SK-N-SH (cell line): ENCODE results near the gene TEKT2. TPM values are rescaled to one million over a fixed set of nuclear protein-coding genes. Genes with fewer than 3 reads are reported as not detected.

ENCODE experiments used
- CTCF ChIA-PET: fragments of 300-600, 350-600 bp; formaldehyde crosslinking; extraction: SDS; loops from one replicate; lab custom pipeline; 2021; lab: Yijun Ruan, JAX
- POLR2A ChIA-PET: fragments of 350-600 bp; sonication (Branson Sonifier 250); formaldehyde crosslinking; extraction: SDS; loops from one replicate; lab custom pipeline; 2020; ENCODE audit warnings: antibody characterized with exemption, inconsistent platforms; lab: Yijun Ruan, JAX
- DNase-seq: peaks from one replicate; pipeline ENCODE4 v3.0.0; 2012
- H2AFZ ChIP-seq: fragments of 200-600 bp; sonication (generic); 2 replicates; pipeline ENCODE4 v1.8.1; 2016; ENCODE audit warnings: antibody characterized with exemption, mild to moderate bottlenecking, low read depth
- H3F3A ChIP-seq: fragments of 200-600 bp; sonication (generic); replicated peaks from 2 replicates; pipeline ENCODE3; 2016; ENCODE audit warnings: antibody characterized with exemption, mild to moderate bottlenecking; ENCODE audit not compliant: insufficient read depth
- H3K27ac ChIP-seq, 2 experiments: fragments of 200-500 bp in 1 of 2; fragments of 200-600 bp in 1 of 2; sonication (Bioruptor generic) in 1 of 2; sonication (generic), shearing (Covaris generic) in 1 of 2; 2 replicates each; pipeline versions ENCODE4 v1.5.1 to v1.6.1; 2014 to 2016; ENCODE audit warnings: low read depth in 2 of 2, inconsistent platforms in 1 of 2, low read length in 1 of 2, mild to moderate bottlenecking in 1 of 2, mixed read lengths in 1 of 2
- H3K27me3 ChIP-seq: fragments of 200-600 bp; sonication (generic), shearing (Covaris generic); 2 replicates; pipeline ENCODE4 v1.6.1; 2016; ENCODE audit warnings: mixed run types; ENCODE audit not compliant: insufficient read depth
- H3K36me3 ChIP-seq, 2 experiments: fragments of 200-500 bp in 1 of 2; fragments of 200-600 bp in 1 of 2; sonication (Bioruptor generic) in 1 of 2; sonication (generic) in 1 of 2; replicated peaks in 1 of 2; 2 replicates each; pipeline versions ENCODE3 to v1.5.1; 2014 to 2016; ENCODE audit warnings: low read length in 1 of 2, mild to moderate bottlenecking in 1 of 2; ENCODE audit not compliant: insufficient read depth in 2 of 2, control insufficient read depth in 1 of 2
- H3K4me1 ChIP-seq, 2 experiments: fragments of 200-500 bp in 1 of 2; fragments of 200-600 bp in 1 of 2; sonication (Bioruptor generic) in 1 of 2; sonication (generic), shearing (Covaris generic) in 1 of 2; 2 replicates each; pipeline versions ENCODE4 v1.5.1 to v1.6.1; 2014 to 2016; ENCODE audit warnings: low read depth in 1 of 2, low read length in 1 of 2, mixed run types in 1 of 2; ENCODE audit not compliant: insufficient read depth in 2 of 2, control insufficient read depth in 1 of 2
- H3K4me2 ChIP-seq: fragments of 200-600 bp; sonication (generic), shearing (Covaris generic); 2 replicates; pipeline ENCODE4 v1.6.1; 2017; ENCODE audit warnings: mixed run types
- H3K4me3 ChIP-seq, 2 experiments: fragments of 200-500 bp in 1 of 2; fragments of 200-600 bp in 1 of 2; sonication (Bioruptor generic) in 1 of 2; sonication (generic), shearing (Covaris generic) in 1 of 2; 2 replicates each; pipeline versions ENCODE4 v1.5.1 to v1.8.1; 2014 to 2016; ENCODE audit warnings: low read depth in 2 of 2, inconsistent platforms in 1 of 2, low read length in 1 of 2, mild to moderate bottlenecking in 1 of 2, mixed read lengths in 1 of 2, moderate library complexity in 1 of 2
- H3K79me2 ChIP-seq: fragments of 200-600 bp; sonication (generic); 2 replicates; pipeline ENCODE4 v1.8.1; 2017; ENCODE audit warnings: mild to moderate bottlenecking; ENCODE audit not compliant: insufficient read depth
- H3K9ac ChIP-seq: fragments of 200-600 bp; sonication (generic); 2 replicates; pipeline ENCODE4 v1.6.1; 2017; ENCODE audit warnings: mixed run types
- H3K9me2 ChIP-seq: fragments of 200-600 bp; sonication (generic); 2 replicates; pipeline ENCODE4 v1.6.1; 2017; ENCODE audit warnings: mixed run types
- H3K9me3 ChIP-seq: fragments of 200-600 bp; sonication (generic); 2 replicates; pipeline ENCODE4 v1.6.1; 2017; ENCODE audit warnings: mixed run types, mild to moderate bottlenecking, moderate library complexity
- H4K20me1 ChIP-seq: fragments of 200-600 bp; sonication (generic); 2 replicates; pipeline ENCODE4 v1.6.1; 2017; ENCODE audit warnings: mild to moderate bottlenecking, mixed run types; ENCODE audit not compliant: insufficient read depth
- CHD2 ChIP-seq: fragments of 150-350 bp; IDR thresholded peaks from 2 replicates; pipeline ENCODE4 v1.6.1; 2018; ENCODE audit warnings: low read length; ENCODE audit not compliant: partially characterized antibody
- CTCF ChIP-seq: fragments of 200-600 bp; sonication (generic); IDR thresholded peaks from 2 replicates; pipeline ENCODE4 v1.6.1; 2017; ENCODE audit warnings: antibody characterized with exemption, mild to moderate bottlenecking, moderate library complexity
- ELF1 ChIP-seq: IDR thresholded peaks from 2 replicates; pipeline ENCODE4 v1.4.0; 2012
- EP300 ChIP-seq, 2 experiments: IDR thresholded peaks; 2 replicates each; pipeline versions ENCODE4 v1.4.0 to v1.6.1; 2012; ENCODE audit warnings: borderline replicate concordance in 1 of 2, low read depth in 1 of 2, low read length in 1 of 2
- FOXM1 ChIP-seq: IDR thresholded peaks from 2 replicates; pipeline ENCODE4 v1.4.0; 2012; ENCODE audit warnings: low read depth, mild to moderate bottlenecking
- MAX ChIP-seq: IDR thresholded peaks from 2 replicates; pipeline ENCODE4 v1.4.0; 2012; ENCODE audit warnings: low read depth
- RXRA ChIP-seq: IDR thresholded peaks from 2 replicates; pipeline ENCODE4 v1.4.0; 2012; ENCODE audit warnings: low read depth, mild to moderate bottlenecking, borderline replicate concordance
- ZBTB33 ChIP-seq: IDR thresholded peaks from 2 replicates; pipeline ENCODE4 v1.4.0; 2012; ENCODE audit warnings: low read depth, borderline replicate concordance
- WGBS: methylation state at CpG from one replicate; pipeline ENCODE4 v1.1.6; 2017; ENCODE audit warnings: low lambda C conversion rate; 5-methylcytosine and 5-hydroxymethylcytosine counted together
- polyA plus RNA-seq, 3 experiments: library from polyadenylated mRNA; depleted of rRNA; stranded (reverse); fragments of >200 nt; gene quantifications; 2 replicates each; pipeline ENCODE4 v1.2.3, GENCODE V29; 2012
- TF ChIP-seq, protein P1 (sequence below): fragments of 150-350 bp; IDR thresholded peaks from 2 replicates; pipeline ENCODE4 v1.6.1; 2016; ENCODE audit warnings: mild to moderate bottlenecking, low read depth, low read length
- TF ChIP-seq, protein P2 (sequence below): IDR thresholded peaks from 2 replicates; pipeline ENCODE4 v1.6.1; 2012; ENCODE audit warnings: mild to moderate bottlenecking, low read depth, low read length, moderate library complexity

Gene TEKT2
- polyA plus RNA-seq, 1 of the 3 experiments (the other 2 are of a cell fraction): 1.2 TPM

DNA sequence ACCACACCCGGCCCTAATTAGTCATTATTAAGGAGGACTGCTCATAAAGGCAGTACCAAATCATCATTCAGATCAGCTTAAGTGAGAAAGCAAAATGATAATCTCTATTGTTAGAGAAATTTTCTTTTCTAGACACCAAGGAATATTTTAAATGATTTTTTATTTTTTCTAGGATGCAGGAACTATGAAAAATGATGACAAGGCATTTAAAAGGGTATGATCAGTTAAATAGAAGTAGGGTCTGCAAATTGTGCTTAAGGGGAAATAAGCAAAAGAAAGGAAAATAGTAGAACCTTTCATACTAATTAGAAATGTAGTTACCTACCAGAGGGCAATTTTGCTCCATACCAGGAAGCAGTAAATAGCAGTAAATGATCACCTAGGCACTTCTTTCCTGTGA, 21.6 kb upstream of the TEKT2 start:
- TF ChIP-seq ELF1 (no peak), CTCF (no peak), MAX (no peak), RXRA (no peak), ZBTB33 (no peak), EP300 (IDR thresholded peaks at IDR 0.05; ENCODE audit: borderline replicate concordance in 1 of 2, low read depth in 1 of 2, low read length in 1 of 2) (no peak), FOXM1 (no peak), CHD2 (no peak)
- TF ChIP-seq, protein P1, sequence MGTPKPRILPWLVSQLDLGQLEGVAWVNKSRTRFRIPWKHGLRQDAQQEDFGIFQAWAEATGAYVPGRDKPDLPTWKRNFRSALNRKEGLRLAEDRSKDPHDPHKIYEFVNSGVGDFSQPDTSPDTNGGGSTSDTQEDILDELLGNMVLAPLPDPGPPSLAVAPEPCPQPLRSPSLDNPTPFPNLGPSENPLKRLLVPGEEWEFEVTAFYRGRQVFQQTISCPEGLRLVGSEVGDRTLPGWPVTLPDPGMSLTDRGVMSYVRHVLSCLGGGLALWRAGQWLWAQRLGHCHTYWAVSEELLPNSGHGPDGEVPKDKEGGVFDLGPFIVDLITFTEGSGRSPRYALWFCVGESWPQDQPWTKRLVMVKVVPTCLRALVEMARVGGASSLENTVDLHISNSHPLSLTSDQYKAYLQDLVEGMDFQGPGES: no peak
- TF ChIP-seq, protein P2, sequence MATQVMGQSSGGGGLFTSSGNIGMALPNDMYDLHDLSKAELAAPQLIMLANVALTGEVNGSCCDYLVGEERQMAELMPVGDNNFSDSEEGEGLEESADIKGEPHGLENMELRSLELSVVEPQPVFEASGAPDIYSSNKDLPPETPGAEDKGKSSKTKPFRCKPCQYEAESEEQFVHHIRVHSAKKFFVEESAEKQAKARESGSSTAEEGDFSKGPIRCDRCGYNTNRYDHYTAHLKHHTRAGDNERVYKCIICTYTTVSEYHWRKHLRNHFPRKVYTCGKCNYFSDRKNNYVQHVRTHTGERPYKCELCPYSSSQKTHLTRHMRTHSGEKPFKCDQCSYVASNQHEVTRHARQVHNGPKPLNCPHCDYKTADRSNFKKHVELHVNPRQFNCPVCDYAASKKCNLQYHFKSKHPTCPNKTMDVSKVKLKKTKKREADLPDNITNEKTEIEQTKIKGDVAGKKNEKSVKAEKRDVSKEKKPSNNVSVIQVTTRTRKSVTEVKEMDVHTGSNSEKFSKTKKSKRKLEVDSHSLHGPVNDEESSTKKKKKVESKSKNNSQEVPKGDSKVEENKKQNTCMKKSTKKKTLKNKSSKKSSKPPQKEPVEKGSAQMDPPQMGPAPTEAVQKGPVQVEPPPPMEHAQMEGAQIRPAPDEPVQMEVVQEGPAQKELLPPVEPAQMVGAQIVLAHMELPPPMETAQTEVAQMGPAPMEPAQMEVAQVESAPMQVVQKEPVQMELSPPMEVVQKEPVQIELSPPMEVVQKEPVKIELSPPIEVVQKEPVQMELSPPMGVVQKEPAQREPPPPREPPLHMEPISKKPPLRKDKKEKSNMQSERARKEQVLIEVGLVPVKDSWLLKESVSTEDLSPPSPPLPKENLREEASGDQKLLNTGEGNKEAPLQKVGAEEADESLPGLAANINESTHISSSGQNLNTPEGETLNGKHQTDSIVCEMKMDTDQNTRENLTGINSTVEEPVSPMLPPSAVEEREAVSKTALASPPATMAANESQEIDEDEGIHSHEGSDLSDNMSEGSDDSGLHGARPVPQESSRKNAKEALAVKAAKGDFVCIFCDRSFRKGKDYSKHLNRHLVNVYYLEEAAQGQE: no peak
- TF ChIP-seq, all 33 proteins: peak for 0
- no peaks in the 10 kb centered on the region for H3K9me3 ChIP-seq
- no peaks in the 10 kb centered on the region for H3K27me3 ChIP-seq
- H3K27ac ChIP-seq: no peak overlapping the region
- H3K4me1 ChIP-seq: no peaks in the 10 kb centered on the region
- H3K9me2 ChIP-seq: no peaks in the 10 kb centered on the region
- ChIA-PET POLR2A (no interaction called here), CTCF (no interaction called here)
- 94% methylated on average over 1 of the region's 1 CpG for WGBS
- no peak overlapping the region for H3K9ac ChIP-seq
- H3K79me2 ChIP-seq: no peaks in the 10 kb centered on the region
- H2AFZ ChIP-seq: no peak overlapping the region
- H3K36me3 ChIP-seq: peaks cover 18 to 21% of the 10 kb centered on the region in 2 experiments
- no peak overlapping the region for H3K4me3 ChIP-seq
- H3K4me2 ChIP-seq: no peak overlapping the region
- no peaks in the 10 kb centered on the region for H4K20me1 ChIP-seq
- DNase-seq: no peak
- H3F3A ChIP-seq: peaks cover 5% of the 10 kb centered on the region
